Measurements from ENCODE around the gene ITIH3. TPM values are rescaled to one million over a fixed set of nuclear protein-coding genes. Genes with fewer than 3 reads are reported as not detected.

The ITIH3 gene
- total and polyA plus RNA-seq, 2 of the 8 experiments (the other 6 are each of a cell fraction or from before 2014, with no cell fraction given) = not detected

GRCh38 chr3:52756141-52756540, 38.5 kb upstream of the ITIH3 start (continued):
- TF ChIP-seq CHD7 (IDR thresholded peaks at IDR 0.05; ENCODE audit: insufficient replicate concordance, low read length) (no peak), CREB1 (IDR thresholded peaks at IDR 0.05) (no peak), EP300 (IDR thresholded peaks at IDR 0.05; ENCODE audit: borderline replicate concordance in 1 of 2, low read depth in 2 of 2, low read length in 2 of 2) (no peak), JUN (IDR thresholded peaks at IDR 0.05; ENCODE audit: low read depth, low read length) (no peak)
